ENCODE data around the gene SLC30A3.

The SLC30A3 gene

DNA sequence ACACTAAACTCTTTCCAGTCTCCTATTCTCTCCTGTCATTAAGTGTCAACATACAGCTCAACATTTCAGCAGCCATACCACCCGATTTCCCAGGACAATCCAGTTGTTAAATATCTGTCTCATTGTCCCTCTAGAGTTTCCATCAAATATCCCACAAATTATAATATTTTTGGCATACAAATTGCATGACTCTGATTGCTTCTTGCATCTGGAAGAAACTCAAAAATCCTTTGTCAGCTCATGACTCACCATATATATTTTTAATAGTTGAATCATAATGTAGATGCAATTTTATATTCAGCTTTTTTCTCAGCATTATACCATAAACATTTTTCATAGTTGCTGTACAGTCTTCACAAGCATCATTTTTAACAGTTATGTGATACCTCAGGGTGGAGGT lies 7.2 kb downstream of the SLC30A3 start:
- no peak for FAIRE-seq

DNA sequence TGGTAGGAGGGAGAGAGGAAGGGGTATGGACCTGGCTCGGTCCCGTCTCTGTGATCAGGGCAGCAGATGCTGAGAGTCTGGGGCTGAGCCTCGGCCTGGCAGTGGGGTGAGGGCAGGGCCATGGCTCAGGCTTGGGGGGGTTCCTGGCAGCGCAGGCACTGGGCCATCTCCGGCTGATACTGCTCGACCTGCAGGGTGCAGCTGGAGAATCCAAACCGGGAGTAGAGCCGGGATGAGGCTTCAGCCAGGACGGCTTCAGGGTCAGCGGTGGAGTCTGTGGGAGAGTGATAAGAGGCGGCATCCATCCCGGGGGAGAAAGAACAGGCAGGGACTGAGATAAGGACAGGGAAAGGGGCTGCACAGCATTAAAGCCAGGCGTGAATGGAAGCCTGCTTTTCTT lies 7.7 kb downstream of the SLC30A3 start:
- no peak for FAIRE-seq

DNA sequence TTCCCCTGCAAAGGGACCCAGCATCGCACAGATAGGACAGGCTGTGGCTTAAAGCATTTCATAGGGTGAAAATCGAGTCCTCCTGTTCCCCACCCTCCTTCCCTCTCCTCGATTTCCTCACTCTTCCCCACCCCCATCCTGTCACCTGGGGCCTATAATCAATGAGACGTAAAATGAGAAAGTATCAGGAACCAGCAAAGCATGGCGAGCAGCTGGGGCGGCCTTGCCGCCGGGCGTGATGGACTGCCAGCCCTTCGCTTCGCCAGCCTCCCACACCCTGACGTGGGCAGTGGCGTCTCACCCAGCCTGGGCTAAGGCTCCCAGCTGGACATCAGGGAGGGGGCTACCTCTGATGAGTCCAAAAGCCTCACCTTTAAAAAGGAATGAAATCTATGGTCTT lies 11.1 kb downstream of the SLC30A3 start:
- no peak for FAIRE-seq

DNA sequence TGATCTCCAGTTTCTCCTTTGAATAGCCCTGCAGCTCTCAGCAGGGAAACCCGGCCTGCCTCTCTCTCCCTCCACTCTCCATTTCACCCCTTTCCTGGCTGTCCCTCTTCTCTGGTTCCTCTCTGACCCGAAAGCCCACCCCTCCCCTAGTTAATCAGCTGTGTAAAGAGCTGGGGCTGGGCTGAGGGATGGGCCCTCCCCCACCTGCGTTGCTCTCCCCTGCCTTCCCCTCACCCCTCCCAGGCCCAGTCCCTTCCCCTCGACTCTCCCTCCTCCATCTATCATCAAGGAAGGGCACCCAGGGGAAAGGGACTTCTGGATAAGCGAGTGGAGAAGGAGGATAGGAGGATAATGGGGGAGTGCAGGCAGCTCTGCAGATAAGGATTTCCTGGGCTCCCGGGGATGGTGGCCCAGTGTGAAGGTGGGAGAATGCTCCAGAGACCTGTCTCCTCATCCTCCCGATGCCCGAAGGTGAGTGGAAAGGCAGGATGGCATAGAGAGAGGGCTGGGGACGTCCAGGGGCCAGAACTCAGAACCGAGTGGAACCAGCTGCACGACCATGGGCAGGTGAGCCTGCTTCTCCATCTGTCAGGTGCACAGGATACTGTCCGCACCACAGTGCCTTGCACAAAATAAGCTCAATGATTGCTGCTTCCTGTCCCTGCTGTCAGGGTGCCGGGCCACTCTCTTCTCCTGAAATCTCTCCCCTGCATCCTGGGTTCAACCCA lies 12.0 kb downstream of the SLC30A3 start:
- no peak for FAIRE-seq

DNA sequence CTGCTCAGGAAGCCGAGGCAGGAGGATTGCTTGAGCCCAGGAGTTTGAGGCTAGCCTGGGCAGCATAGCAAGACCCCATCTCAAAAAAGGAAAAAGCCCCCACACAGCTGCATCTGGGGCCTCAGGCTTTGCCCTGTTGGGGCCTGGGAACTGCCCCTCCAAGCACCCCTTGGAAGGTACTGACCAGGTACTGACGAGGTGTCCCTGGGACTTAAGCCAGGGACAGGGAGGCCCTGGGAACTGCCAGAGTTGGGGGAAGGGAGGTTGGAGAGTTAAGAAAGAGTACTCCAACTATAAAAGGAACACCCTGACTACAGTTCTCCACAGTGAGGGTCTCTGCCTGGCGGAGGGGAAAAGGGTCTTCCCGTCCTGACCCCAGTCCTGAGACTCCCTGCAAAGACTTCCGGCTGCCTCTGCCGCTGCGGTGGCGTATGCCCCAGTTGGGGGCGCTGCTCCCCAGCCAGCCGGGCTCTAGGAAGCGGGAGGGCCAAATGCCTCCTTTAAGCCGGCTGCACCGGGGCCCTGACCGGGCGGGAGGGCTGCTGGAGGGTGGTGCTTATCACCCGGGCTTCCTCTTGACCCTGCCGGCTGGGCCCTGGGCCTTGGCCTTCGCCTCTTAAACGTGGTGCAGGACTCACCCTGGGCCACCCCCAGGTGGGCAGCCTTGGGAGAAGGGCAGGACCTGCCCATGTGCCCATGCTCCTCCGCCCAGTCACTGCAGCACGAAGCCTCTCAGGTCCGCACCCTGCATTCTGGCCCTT lies 12.8 kb downstream of the SLC30A3 start:
- no peak for FAIRE-seq

DNA sequence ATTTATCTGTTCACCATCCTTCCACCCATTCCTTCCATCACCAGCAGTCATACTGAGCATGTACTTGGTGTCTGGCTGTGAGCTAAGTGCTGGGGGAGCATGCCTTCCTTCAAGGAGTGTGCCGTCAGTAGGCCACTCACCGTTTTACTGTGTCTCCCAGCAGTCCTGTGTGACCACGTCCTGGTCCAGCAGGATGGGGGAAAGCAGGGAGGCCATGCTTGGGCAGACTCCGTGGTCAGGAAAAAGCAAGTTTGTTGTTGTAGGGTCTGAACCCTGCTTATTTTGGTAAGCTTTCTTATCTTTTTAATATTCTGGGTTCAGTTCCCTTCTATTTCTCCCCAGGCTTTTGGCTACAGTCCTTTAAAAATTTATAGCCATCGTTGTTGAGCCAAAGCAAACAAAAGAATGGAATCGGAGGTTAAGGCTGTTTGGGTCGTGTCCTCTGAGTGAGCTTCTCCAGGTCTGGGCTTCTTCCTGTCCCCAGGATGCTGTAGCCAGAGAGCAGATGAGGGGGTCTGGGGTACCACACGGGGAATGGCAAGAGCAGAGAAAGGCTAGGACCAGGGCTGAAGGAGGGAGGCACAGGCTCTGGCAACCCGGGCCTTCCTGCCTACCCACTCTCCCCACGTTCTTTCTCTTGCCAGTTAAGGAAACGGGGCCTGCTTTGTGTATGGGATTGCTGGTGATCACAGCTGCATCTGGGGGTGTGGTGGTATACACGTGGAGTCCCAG lies 13.5 kb downstream of the SLC30A3 start:
- FAIRE-seq = no peak

DNA sequence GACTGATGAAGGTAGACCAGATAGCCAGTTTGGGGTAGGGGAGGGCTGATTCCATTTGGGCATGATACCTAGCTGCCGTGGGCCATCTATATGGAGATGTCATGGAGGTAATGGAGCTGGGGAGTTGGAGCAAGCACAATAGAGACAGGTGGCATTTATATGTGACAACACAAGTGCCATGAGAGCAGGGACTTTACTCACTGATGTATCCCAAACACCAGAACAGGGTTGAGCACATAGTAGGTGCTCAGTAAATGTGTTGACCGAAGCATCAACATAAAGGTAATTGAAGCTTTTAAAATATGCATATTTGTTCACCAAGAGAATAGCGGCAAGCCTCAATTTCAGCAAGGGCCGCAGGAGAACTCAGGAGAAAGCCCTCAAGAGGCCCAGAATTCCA lies 15.0 kb downstream of the SLC30A3 start:
- FAIRE-seq = no peak

DNA sequence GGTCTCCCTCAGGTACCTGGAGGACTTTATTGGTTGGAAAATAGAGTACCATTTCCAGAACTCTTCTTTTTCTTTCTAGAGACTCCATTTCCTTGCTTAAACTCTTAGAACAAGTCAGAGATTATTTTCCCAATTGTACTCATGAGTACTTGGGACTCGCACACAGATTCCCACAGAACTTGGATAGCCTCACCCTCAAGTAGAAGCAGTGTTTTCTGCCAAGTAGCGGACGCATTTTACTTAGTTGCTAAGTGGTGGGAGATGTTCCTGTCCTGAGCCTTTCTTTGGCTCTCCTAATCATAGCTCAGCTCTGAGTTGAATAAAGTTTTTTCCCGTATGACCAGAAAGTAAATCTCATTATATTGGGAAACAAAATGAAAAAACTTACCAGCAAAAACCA lies 17.2 kb downstream of the SLC30A3 start:
- FAIRE-seq = no peak

DNA sequence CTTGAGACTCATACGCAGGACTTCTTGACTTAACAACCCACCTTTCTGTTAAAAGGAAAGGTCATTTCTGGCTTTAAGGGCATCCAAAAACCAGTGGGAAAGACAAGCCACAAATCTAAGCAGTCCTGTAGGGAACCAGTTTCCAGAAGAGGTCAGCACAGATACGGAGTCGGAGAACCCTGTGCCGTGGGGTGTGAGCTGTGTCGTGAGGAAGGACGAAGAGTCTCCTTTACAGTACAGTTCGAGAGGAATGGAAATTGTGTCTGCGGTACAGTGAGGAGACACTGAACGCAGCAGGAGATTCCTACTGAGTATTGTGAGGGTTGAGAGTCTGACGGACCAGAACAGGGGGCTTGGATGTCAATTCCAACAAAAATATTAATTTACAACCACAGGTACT lies 17.7 kb downstream of the SLC30A3 start:
- no peak for FAIRE-seq

DNA sequence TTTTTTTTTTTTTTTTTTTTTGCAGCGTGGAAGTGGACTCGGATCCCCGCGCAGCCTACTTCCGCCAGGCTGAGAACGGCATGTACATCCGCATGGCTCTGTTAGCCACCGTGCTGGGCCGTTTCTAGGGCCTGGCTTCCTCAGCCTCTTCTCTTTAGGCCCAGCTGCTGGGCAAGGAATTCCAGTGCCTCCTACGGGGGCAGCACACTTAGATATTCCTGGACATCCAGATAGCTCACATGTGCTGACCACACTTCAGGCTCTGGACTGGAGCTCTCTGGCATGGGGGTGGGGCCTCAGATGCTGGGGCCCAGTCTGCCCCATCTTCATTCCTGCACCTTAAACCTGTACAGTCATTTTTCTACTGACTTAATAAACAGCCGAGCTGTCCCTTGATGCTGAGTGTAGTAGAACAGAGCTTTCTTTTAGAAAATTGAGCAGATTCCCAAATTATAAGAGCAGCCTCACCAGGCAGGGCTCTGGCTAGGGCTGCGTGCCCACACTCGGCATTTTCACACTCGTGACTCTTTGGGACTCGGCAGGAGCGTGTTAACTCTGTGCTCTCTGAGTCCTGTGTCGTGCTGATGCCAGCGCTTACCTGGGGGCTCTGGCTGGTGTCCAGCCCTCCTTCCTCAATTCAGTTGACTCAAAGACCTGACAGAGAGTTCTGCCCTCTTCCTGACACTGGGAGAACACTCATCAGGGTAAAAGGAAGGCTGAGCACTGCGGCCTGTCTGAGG lies 19.3 kb downstream of the SLC30A3 start:
- no peak for FAIRE-seq

DNA sequence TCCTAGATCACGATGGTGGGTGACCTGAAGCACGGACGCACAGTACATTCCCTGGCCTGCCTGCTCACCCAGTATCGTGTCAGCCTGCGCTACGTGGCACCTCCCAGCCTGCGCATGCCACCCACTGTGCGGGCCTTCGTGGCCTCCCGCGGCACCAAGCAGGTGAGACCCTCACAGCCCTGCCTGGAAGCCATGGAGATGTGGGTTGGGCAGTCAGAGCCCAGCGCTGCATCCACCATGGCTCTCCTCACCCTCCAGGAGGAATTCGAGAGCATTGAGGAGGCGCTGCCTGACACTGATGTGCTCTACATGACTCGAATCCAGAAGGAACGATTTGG lies 20.3 kb downstream of the SLC30A3 start:
- no peak for FAIRE-seq

DNA sequence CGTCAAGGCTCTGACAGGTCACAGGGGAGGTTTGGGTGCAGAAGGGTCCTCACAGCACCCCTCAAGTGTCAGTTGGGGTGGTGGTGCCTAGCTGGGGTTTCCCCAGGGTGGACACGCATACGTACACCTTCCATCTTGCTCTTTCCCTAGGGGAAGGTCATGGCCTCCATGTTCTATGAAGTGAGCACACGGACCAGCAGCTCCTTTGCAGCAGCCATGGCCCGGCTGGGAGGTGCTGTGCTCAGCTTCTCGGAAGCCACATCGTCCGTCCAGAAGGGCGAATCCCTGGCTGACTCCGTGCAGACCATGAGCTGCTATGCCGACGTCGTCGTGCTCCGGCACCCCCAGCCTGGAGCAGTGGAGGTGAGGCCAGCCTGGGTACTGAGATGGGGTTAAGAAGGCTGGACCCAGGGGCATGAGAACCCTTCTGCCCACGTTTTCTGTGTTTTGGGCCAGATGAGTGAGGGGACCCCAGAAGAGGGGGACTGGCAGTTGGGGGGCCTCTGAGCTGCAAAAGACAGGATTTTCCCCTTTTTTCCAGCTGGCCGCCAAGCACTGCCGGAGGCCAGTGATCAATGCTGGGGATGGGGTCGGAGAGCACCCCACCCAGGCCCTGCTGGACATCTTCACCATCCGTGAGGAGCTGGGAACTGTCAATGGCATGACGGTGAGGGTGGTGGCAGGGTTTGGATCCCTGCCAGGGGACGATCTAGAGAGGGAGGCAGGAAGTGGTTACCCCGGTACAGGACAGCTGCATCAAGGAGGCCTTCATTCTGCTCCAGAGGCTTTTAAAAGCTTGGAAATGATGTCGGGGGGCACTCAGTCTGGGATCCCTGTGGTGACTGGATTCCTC lies 20.9 kb downstream of the SLC30A3 start:
- FAIRE-seq = no peak

DNA sequence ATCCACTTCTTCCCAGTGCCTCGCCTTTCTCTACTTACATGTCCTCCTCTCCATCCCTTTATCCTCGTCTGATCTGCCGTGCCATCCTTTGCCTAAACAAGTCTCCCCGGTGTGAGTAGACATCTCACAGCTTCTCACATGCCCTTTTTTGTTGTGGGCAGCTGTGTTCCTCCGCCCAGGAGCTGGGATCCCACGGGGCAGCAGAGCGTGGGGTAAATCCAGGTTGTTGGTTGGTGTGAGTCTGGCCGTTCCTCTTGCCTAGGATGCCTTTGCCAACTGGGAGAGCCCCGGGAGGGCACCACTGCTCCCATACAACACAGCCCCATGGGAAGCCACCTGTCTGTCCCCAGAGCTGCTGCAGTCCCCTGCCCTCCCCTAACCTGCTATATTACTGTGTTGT lies 22.4 kb downstream of the SLC30A3 start:
- no peak for FAIRE-seq

DNA sequence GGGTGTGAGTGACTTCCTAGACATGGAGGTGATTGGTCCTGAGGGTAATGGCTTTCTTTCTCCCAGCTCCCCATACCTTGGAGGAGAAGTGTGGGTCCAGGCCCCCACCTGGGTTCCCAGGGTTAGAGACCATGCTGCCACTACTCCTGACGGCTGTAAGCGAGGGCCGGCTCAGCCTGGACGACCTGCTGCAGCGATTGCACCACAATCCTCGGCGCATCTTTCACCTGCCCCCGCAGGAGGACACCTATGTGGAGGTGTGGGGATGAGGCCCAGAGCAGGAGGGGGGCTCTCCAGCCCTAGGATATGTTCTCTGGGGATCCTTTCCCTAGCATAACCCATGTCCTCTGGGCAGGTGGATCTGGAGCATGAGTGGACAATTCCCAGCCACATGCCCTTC lies 23.9 kb downstream of the SLC30A3 start:
- no peak for FAIRE-seq

DNA sequence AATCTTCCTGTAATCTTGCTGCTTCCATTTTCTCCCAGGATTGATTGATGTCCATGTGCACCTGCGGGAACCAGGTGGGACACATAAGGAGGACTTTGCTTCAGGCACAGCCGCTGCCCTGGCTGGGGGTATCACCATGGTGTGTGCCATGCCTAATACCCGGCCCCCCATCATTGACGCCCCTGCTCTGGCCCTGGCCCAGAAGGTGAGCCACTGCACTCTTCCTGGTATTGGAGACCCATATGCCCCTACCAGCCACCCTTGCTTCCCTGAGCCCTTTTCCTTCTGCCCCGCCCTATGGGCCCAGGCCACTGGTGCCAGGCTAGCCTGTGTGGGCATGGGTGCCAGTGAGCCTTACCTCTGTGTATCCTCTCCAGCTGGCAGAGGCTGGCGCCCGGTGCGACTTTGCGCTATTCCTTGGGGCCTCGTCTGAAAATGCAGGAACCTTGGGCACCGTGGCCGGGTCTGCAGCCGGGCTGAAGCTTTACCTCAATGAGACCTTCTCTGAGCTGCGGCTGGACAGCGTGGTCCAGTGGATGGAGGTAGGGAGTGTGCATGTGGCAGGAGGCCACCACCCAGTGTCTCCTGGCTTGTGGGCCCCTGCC lies 25.4 kb downstream of the SLC30A3 start:
- no peak for FAIRE-seq

DNA sequence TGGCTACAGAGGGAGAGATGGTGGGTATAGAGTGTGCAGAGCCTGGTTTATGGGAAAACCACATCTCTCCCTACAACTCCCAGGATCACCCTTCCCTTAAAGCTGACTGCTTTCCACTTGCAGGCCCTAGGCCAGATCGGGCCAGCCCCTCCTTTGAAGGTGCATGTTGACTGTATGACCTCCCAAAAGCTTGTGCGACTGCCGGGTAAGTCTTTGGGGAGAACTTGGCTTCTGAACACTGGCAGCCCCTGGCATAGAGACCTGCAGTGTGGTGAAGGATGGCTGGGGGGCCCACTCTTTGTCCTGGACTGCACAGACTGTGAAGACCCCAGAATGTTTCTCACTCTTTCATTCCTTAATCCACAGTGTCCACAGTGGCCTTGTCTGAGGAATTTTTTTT lies 26.2 kb downstream of the SLC30A3 start:
- FAIRE-seq = no peak

DNA sequence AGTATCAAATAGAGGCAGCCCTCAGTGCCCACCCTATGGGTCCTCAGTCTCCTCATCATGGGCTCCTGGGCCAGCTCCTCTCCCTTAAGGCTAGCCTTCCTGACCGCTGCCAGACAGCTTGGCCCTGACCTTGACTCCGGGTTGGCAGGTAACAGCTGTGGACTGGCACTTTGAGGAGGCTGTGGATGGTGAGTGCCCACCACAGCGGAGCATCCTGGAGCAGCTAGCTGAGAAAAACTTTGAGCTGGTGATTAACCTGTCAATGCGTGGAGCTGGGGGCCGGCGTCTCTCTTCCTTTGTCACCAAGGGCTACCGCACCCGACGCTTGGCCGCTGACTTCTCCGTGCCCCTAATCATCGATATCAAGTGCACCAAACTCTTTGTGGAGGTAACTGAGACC lies 26.7 kb downstream of the SLC30A3 start:
- no peak for FAIRE-seq

DNA sequence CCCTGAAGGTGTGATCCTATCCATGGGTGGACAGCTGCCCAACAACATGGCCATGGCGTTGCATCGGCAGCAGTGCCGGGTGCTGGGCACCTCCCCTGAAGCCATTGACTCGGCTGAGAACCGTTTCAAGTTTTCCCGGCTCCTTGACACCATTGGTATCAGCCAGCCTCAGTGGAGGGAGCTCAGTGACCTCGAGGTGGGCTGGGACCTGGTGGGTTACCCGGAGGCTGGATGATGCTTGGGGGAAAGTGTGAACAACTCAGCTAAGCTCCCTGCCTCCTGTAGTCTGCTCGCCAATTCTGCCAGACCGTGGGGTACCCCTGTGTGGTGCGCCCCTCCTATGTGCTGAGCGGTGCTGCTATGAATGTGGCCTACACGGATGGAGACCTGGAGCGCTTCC lies 29.5 kb downstream of the SLC30A3 start:
- no peak for FAIRE-seq

DNA sequence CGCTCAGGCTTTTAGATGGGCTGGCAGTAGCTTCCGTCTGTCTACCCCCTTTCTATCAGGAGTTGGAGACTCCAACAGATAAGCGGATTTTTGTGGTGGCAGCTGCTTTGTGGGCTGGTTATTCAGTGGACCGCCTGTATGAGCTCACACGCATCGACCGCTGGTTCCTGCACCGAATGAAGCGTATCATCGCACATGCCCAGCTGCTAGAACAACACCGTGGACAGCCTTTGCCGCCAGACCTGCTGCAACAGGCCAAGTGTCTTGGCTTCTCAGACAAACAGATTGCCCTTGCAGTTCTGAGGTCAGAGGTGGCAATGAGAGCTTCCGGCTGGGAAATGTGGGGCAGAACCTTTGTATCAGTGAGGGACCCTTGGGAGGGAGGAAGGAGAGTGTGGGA lies 30.9 kb downstream of the SLC30A3 start:
- FAIRE-seq = no peak

DNA sequence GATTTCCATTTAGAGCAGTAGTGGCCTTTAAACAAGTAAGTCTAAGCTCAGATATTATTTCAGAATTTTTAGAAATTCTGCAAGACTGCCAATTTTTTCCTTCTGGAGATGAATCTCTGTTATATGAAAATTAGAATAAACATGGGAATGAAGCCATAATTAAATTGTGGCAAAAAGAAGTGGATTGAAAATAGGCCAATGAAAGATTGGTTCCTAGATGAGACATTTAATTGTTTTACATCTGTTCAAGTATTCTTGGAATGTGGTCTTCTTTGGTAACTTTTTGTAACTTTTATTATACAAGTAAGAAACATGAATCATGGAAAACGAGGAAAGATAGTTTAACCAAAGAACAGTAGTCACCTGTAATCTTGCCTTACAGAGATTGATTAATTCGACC lies 35.3 kb downstream of the SLC30A3 start:
- no peak for FAIRE-seq

DNA sequence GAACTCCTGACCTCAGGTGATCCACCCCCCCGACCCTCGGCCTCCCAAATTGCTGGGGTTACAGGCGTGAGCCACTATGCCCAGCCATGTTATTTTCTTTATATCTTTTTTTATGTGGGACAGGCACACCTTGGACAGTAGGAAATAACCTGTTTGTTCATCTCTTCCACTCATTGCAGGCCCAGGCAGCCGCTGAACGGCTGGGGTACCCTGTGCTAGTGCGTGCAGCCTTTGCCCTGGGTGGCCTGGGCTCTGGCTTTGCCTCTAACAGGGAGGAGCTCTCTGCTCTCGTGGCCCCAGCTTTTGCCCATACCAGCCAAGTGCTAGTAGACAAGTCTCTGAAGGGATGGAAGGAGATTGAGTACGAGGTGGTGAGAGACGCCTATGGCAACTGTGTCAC lies 37.3 kb downstream of the SLC30A3 start:
- no peak for FAIRE-seq

DNA sequence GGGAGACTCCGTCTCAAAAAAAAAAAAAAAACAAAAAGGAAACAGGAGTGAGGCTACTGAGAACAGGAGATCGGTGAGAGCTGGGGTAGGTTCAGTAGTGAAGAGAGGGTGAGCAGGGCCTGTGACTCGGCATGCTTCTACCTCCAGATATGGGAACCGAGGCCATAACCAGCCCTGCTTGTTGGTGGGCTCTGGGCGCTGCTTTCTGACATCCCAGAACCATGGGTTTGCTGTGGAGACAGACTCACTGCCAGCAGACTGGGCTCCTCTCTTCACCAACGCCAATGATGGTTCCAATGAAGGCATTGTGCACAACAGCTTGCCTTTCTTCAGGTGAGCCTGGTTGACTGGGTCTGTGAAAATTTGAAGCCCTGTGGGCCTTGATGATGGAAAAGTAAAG lies 39.4 kb downstream of the SLC30A3 start:
- FAIRE-seq = no peak
